DND-41 (cell line): ENCODE data around the gene GPR153.

Source experiments
- ATAC-seq: fragments of 200-7000 bp; cut with Tn5 transposase; 3 replicates; pipeline ENCODE4 v1.9.1; 2021; ENCODE audit warnings: low read depth; ENCODE audit not compliant: insufficient read depth
- DNase-seq: peaks from one replicate; pipeline ENCODE4 v3.0.0-alpha.2; 2020
- H2AFZ ChIP-seq: 2 replicates; pipeline ENCODE4 v1.6.0; 2012; ENCODE audit warnings: low read depth, low read length
- H3K27ac ChIP-seq: 2 replicates; pipeline ENCODE4 v1.5.1; 2012; ENCODE audit warnings: low read length, inconsistent platforms
- H3K27me3 ChIP-seq: fragments of 200-600 bp; sonication (generic); 2 replicates; pipeline ENCODE4 v1.6.0; 2012; ENCODE audit warnings: low read length, mild to moderate bottlenecking, inconsistent platforms; ENCODE audit not compliant: insufficient read depth, poor library complexity
- H3K36me3 ChIP-seq: 2 replicates; pipeline ENCODE4 v1.5.1; 2012; ENCODE audit warnings: low read length, inconsistent platforms; ENCODE audit not compliant: insufficient read depth
- H3K4me1 ChIP-seq: 2 replicates; pipeline ENCODE4 v1.5.1; 2012; ENCODE audit warnings: mild to moderate bottlenecking, low read length; ENCODE audit not compliant: insufficient read depth
- H3K4me2 ChIP-seq: 2 replicates; pipeline ENCODE4 v1.6.0; 2012; ENCODE audit warnings: mild to moderate bottlenecking, moderate library complexity, low read length, inconsistent platforms; ENCODE audit not compliant: insufficient read depth
- H3K4me3 ChIP-seq, 2 experiments: fragments of 200-600 bp in 1 of 2; shearing (Covaris generic) in 1 of 2; 2 replicates each; pipeline ENCODE4 v1.5.1; 2012 to 2016; ENCODE audit warnings: inconsistent platforms in 2 of 2, low read length in 2 of 2, mild to moderate bottlenecking in 2 of 2, low read depth in 1 of 2, moderate library complexity in 1 of 2
- H3K79me2 ChIP-seq: 2 replicates; pipeline ENCODE4 v1.6.0; 2012; ENCODE audit warnings: low read length, inconsistent platforms; ENCODE audit not compliant: insufficient read depth
- H3K9ac ChIP-seq: 2 replicates; pipeline ENCODE4 v1.6.0; 2012; ENCODE audit warnings: low read depth, mild to moderate bottlenecking, inconsistent platforms, low read length, moderate library complexity
- H3K9me3 ChIP-seq: 2 replicates; pipeline ENCODE4 v1.5.1; 2012; ENCODE audit warnings: low read length, moderate library complexity, mild to moderate bottlenecking, inconsistent platforms; ENCODE audit not compliant: insufficient read depth, severe bottlenecking
- H4K20me1 ChIP-seq: 2 replicates; pipeline ENCODE4 v1.6.0; 2012; ENCODE audit warnings: low read length; ENCODE audit not compliant: insufficient read depth
- CTCF ChIP-seq: IDR thresholded peaks from 2 replicates; pipeline ENCODE4 v1.5.1; 2012; ENCODE audit warnings: borderline replicate concordance, low read length, moderate library complexity, mild to moderate bottlenecking; ENCODE audit not compliant: poor library complexity, severe bottlenecking; ENCODE audit errors: extremely low read depth
- EZH2 ChIP-seq: IDR thresholded peaks from 3 replicates; pipeline ENCODE4 v1.6.1; 2012; ENCODE audit warnings: borderline replicate concordance, low read depth, mild to moderate bottlenecking, moderate library complexity, low read length, inconsistent platforms; ENCODE audit not compliant: severe bottlenecking

The GPR153 gene

GRCh38 chr1:6260961-6261614 is at the start of gene GPR153:
GPR153 (minus strand) TSS chr1:6261098; CDS start chr1:6254905, 6,193 bp downstream.
- ATAC-seq, result peak; percentile 55
- Histone ChIP-seq H3K79me2 (no peaks in the 10 kb centered on the region), H2AFZ (no peak within 1 kb of the TSS; the same call in 1 of the 2 replicates), H3K27ac (no peak within 1 kb of the TSS), H3K27me3 (no peaks in the 10 kb centered on the region), H3K4me3 (peak within 1 kb of the TSS in 1 of 2 experiments; percentile 55; a peak in 3 of 4 replicates), H3K9ac (peak within 1 kb of the TSS; percentile 41; the same call in 1 of the 2 replicates), H3K4me1 (peaks cover 14% of the 10 kb centered on the region), H3K4me2 (peak within 1 kb of the TSS; percentile 77), H4K20me1 (peaks cover 50% of the 10 kb centered on the region), H3K9me3 (no peaks in the 10 kb centered on the region), H3K36me3 (peaks cover 29% of the 10 kb centered on the region)
- TF ChIP-seq EZH2 (no peak), CTCF (no peak)
- DNase-seq, result peak; percentile 34

DNA sequence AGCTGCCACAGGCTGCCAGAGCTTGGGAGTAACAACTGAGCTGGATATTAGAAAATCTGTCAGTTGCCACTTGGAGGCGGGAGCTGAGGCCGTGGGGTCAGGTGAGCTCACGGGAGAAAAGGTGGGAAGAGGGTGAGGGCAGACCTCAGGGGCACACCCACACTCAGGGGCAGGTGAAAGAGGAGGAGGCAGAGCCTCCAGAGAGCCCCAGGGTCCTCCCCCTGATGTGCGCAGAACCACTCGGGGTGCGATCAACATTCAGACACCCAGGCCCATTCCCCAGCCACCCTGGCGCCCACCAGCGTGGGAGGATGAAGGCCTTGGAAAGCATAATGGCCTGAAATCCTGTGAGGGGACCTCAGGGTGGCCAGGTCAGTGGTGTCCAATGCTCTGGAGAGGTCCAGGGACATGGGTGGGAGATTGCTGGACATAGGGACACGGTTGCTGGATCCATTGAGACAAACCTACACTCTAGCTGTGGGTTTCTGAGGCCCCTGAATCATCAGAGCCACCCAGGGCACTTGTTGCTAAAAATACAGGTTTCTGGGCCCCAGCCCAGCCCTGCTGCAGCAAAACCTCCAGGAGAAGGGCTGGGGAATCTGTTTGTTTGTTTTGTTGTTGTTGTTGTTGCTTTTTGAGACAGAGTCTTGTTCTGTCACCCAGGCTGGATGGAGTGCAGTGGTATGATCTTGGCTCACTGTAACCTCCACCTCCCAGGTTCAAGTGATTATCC is 49.4 kb upstream of the GPR153 start:
- H3K9ac ChIP-seq, result no peak overlapping the region
- no peak for TF ChIP-seq CTCF
- no peak for TF ChIP-seq EZH2
- H3K27ac ChIP-seq, result no peak overlapping the region
- H2AFZ ChIP-seq, result no peak overlapping the region
- H3K4me2 ChIP-seq, result no peak overlapping the region
- H3K27me3 ChIP-seq, result no peaks in the 10 kb centered on the region
- no peaks in the 10 kb centered on the region for H3K4me1 ChIP-seq
- no peak for DNase-seq
- no peak for ATAC-seq
- no peaks in the 10 kb centered on the region for H3K9me3 ChIP-seq
- peaks cover 4% of the 10 kb centered on the region; the same call in 1 of the 2 replicates for H3K79me2 ChIP-seq
- no peak overlapping the region for H3K4me3 ChIP-seq
- peaks cover 69% of the 10 kb centered on the region for H3K36me3 ChIP-seq
- peaks cover 20% of the 10 kb centered on the region; the same call in 1 of the 2 replicates for H4K20me1 ChIP-seq

DNA sequence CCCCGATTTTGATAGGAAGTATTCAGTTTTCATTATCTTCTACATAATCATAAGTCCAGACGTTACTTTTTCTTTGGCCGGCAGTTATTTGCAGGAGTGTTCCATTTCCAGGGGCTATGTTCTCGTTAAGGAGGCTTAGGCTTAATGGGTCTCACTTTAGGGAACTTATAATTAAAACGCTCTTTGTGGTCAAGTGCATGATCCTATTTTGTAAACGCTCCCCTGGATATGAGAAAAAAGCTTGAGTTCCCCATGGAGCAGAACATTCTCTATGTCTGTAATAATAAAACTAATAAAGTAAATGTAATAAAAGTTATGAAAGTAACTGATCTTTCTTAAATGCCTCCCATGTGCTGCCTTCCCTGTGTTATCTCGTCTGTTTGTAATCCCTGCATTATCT is 48.7 kb upstream of the GPR153 start:
- H3K4me2 ChIP-seq, result no peak overlapping the region
- no peak overlapping the region for H3K9ac ChIP-seq
- no peak overlapping the region for H2AFZ ChIP-seq
- H3K27ac ChIP-seq, result no peak overlapping the region
- TF ChIP-seq EZH2 (no peak), CTCF (no peak)
- no peaks in the 10 kb centered on the region for H3K9me3 ChIP-seq
- DNase-seq (no peak), ATAC-seq (no peak)
- no peaks in the 10 kb centered on the region for H3K27me3 ChIP-seq
- H3K4me1 ChIP-seq, result no peaks in the 10 kb centered on the region
- peaks cover 62% of the 10 kb centered on the region for H3K36me3 ChIP-seq
- H3K79me2 ChIP-seq, result peaks cover 4% of the 10 kb centered on the region; the same call in 1 of the 2 replicates
- peaks cover 16% of the 10 kb centered on the region; the same call in 1 of the 2 replicates for H4K20me1 ChIP-seq
- H3K4me3 ChIP-seq, result no peak overlapping the region
